Neural cell (in vitro differentiated cells): Measurements from ENCODE around the gene LILRA1. TPM values are rescaled to one million over a fixed set of nuclear protein-coding genes. Genes with fewer than 3 reads are reported as not detected.

Source experiments
- H2AFZ ChIP-seq: fragments of 200-600, 300-800 bp; sonication (generic), shearing (Covaris generic); 2 replicates; pipeline ENCODE4 v1.6.0; 2014; ENCODE audit warnings: low read depth, mild to moderate bottlenecking, antibody characterized with exemption, low read length, moderate library complexity
- H3F3A ChIP-seq: fragments of 200-600 bp; shearing (Covaris generic); 2 replicates; pipeline ENCODE4 v1.6.1; 2016; ENCODE audit warnings: mild to moderate bottlenecking, moderate library complexity, mixed read lengths, antibody characterized with exemption, low read length; ENCODE audit not compliant: insufficient read depth, poor library complexity, severe bottlenecking
- H3K27ac ChIP-seq: fragments of 200-600, 300-800 bp; sonication (generic), shearing (Covaris generic); 2 replicates; pipeline ENCODE4 v1.5.1; 2014; ENCODE audit warnings: mild to moderate bottlenecking, low read length, moderate library complexity
- H3K27me3 ChIP-seq: fragments of 300-800, 200-600 bp; sonication (generic), shearing (Covaris generic); 2 replicates; pipeline ENCODE4 v1.6.0; 2014; ENCODE audit warnings: mild to moderate bottlenecking, low read depth, low read length, moderate library complexity; ENCODE audit not compliant: insufficient read depth
- H3K36me3 ChIP-seq: fragments of 300-800, 200-600 bp; sonication (generic), shearing (Covaris generic); 2 replicates; pipeline ENCODE4 v1.5.1; 2014; ENCODE audit warnings: mild to moderate bottlenecking, antibody characterized with exemption, low read length, moderate library complexity; ENCODE audit not compliant: insufficient read depth
- H3K4me2 ChIP-seq: fragments of 300-800, 200-600 bp; sonication (generic), shearing (Covaris generic); 2 replicates; pipeline ENCODE4 v1.6.0; 2014; ENCODE audit warnings: mild to moderate bottlenecking, low read length
- H3K4me3 ChIP-seq: fragments of 300-800, 200-600 bp; sonication (generic), shearing (Covaris generic); 2 replicates; pipeline ENCODE4 v1.5.1; 2014; ENCODE audit warnings: mild to moderate bottlenecking, low read length, moderate library complexity
- H3K79me2 ChIP-seq: fragments of 200-600 bp; shearing (Covaris generic); replicated peaks from 2 replicates; pipeline ENCODE4 v1.6.0; 2014; ENCODE audit warnings: mild to moderate bottlenecking, low read length, moderate library complexity; ENCODE audit not compliant: insufficient read depth
- H3K9ac ChIP-seq: fragments of 300-800, 200-600 bp; sonication (generic), shearing (Covaris generic); 2 replicates; pipeline ENCODE4 v1.6.1; 2016; ENCODE audit warnings: mild to moderate bottlenecking, low read length, mixed read lengths
- H3K9me2 ChIP-seq: fragments of 200-600 bp; shearing (Covaris generic); 2 replicates; pipeline ENCODE4 v1.6.1; 2016; ENCODE audit warnings: mild to moderate bottlenecking, low read length, mixed read lengths; ENCODE audit not compliant: insufficient read depth
- H3K9me3 ChIP-seq: fragments of 200-600, 300-800 bp; sonication (generic), shearing (Covaris generic); 2 replicates; pipeline ENCODE4 v1.6.1; 2016; ENCODE audit warnings: mild to moderate bottlenecking, mixed run types, low read length, moderate library complexity, mixed read lengths
- H4K20me1 ChIP-seq: fragments of 200-600 bp; shearing (Covaris generic); 2 replicates; pipeline ENCODE4 v1.6.1; 2016; ENCODE audit warnings: mild to moderate bottlenecking, mixed run types; ENCODE audit not compliant: insufficient read depth
- CTCF ChIP-seq: fragments of 450-650 bp; IDR thresholded peaks from 2 replicates; pipeline ENCODE4 v1.5.1; 2014; ENCODE audit warnings: antibody characterized with exemption, mild to moderate bottlenecking, moderate library complexity; ENCODE audit not compliant: poor library complexity, severe bottlenecking
- EP300 ChIP-seq: fragments of 450-650 bp; conservative IDR thresholded peaks from 2 replicates; pipeline ENCODE4 v1.6.1; 2014; ENCODE audit warnings: antibody characterized with exemption, mild to moderate bottlenecking, moderate library complexity; ENCODE audit not compliant: poor library complexity, severe bottlenecking
- EZH2 ChIP-seq: fragments of 200-600, 300-800 bp; shearing (Covaris generic), sonication (generic); IDR thresholded peaks from 2 replicates; pipeline ENCODE4 v1.6.1; 2014; ENCODE audit warnings: antibody characterized with exemption, low read length, borderline replicate concordance, mild to moderate bottlenecking; ENCODE audit not compliant: insufficient read depth, poor library complexity, severe bottlenecking
- MXI1 ChIP-seq: fragments of 450-650 bp; conservative IDR thresholded peaks from 2 replicates; pipeline ENCODE4 v1.6.1; 2014; ENCODE audit warnings: antibody characterized with exemption, mild to moderate bottlenecking; ENCODE audit not compliant: poor library complexity, severe bottlenecking
- POLR2AphosphoS5 ChIP-seq: IDR thresholded peaks from 2 replicates; pipeline ENCODE4 v1.6.1; 2012
- RAD21 ChIP-seq: fragments of 450-650 bp; conservative IDR thresholded peaks from 2 replicates; pipeline ENCODE4 v1.6.1; 2014; ENCODE audit warnings: antibody characterized with exemption, mild to moderate bottlenecking, moderate library complexity
- REST ChIP-seq: IDR thresholded peaks from 2 replicates; pipeline ENCODE4 v1.6.1; 2012; ENCODE audit warnings: borderline replicate concordance
- SMC3 ChIP-seq: fragments of 450-650 bp; conservative IDR thresholded peaks from 2 replicates; pipeline ENCODE4 v1.6.1; 2014; ENCODE audit warnings: antibody characterized with exemption, mild to moderate bottlenecking, moderate library complexity; ENCODE audit not compliant: poor library complexity
- TAF1 ChIP-seq: IDR thresholded peaks from 2 replicates; pipeline ENCODE4 v1.6.1; 2012; ENCODE audit warnings: low read depth
- polyA plus RNA-seq: library from polyadenylated mRNA; depleted of rRNA; stranded (reverse); fragments of >200 nt; gene quantifications from 2 replicates; pipeline ENCODE4 v1.2.3, GENCODE V29; 2014

The LILRA1 gene
- polyA plus RNA-seq, 1 donor from 2014 or later = not detected

- H3F3A ChIP-seq = no peaks in the 10 kb centered on the region
- no peak overlapping the region for H3K4me2 ChIP-seq
- no peak overlapping the region for H3K27ac ChIP-seq
- no peaks in the 10 kb centered on the region for H3K36me3 ChIP-seq
- no peak overlapping the region for H3K4me3 ChIP-seq
- H3K9me3 ChIP-seq = peaks cover 2% of the 10 kb centered on the region
- no peaks in the 10 kb centered on the region for H3K27me3 ChIP-seq
- no peaks in the 10 kb centered on the region for H4K20me1 ChIP-seq
- H3K79me2 ChIP-seq = no peaks in the 10 kb centered on the region
- H3K9me2 ChIP-seq = no peaks in the 10 kb centered on the region
- TF ChIP-seq CTCF (no peak), REST (no peak), RAD21 (no peak), SMC3 (no peak), EZH2 (no peak), POLR2AphosphoS5 (no peak), TAF1 (no peak), EP300 (no peak), MXI1 (no peak)
- H2AFZ ChIP-seq = no peak overlapping the region
- H3K9ac ChIP-seq = no peak overlapping the region
Observed at GRCh38 chr19:54616821-54617560, 23.6 kb downstream of the LILRA1 start.

GRCh38 chr19:54620464-54620863 lies 27.0 kb downstream of the LILRA1 start:
- Histone ChIP-seq H3K9me2 (no peaks in the 10 kb centered on the region), H3K4me3 (no peak overlapping the region), H3K9me3 (no peaks in the 10 kb centered on the region)

More at GRCh38 chr19:54620464-54620863, 27.0 kb downstream of the LILRA1 start:
- H3K9ac ChIP-seq = no peak overlapping the region
- H3K27me3 ChIP-seq = no peaks in the 10 kb centered on the region
- H3K79me2 ChIP-seq = no peaks in the 10 kb centered on the region
- TF ChIP-seq EZH2 = no peak
- no peak for TF ChIP-seq EP300
- TF ChIP-seq MXI1 = no peak
- TF ChIP-seq TAF1 = no peak
- TF ChIP-seq REST = no peak
- no peak for TF ChIP-seq CTCF
- no peak for TF ChIP-seq SMC3
- TF ChIP-seq RAD21 = no peak
- no peak for TF ChIP-seq POLR2AphosphoS5
- no peak overlapping the region for H3K4me2 ChIP-seq
- no peaks in the 10 kb centered on the region for H4K20me1 ChIP-seq
- H2AFZ ChIP-seq = no peak overlapping the region
- H3K36me3 ChIP-seq = no peaks in the 10 kb centered on the region
- no peaks in the 10 kb centered on the region for H3F3A ChIP-seq
- H3K27ac ChIP-seq = no peak overlapping the region
